GM21390 (cell line): ENCODE measurements around the gene MECR.
"Not testable (repeated sequence)": the region's sequence is repeated elsewhere in the genome, so short reads cannot be mapped to it uniquely, and the experiment has no call there.

Experiments
- ATAC-seq: cut with Tn5 transposase; IDR thresholded peaks from one replicate; pipeline ENCODE4 v1.9.1; 2021; ENCODE audit not compliant: unreplicated experiment

MECR gene

GRCh38 chr1:29176576-29176975, 54.2 kb downstream of the MECR start:
- no peak for ATAC-seq

GRCh38 chr1:29172415-29172939, 58.3 kb downstream of the MECR start:
- ATAC-seq, result no peak

GRCh38 chr1:29171521-29171920, 59.2 kb downstream of the MECR start:
- no peak for ATAC-seq

GRCh38 chr1:29171089-29171488, 59.6 kb downstream of the MECR start:
- ATAC-seq, result no peak

GRCh38 chr1:29169976-29170375, 60.8 kb downstream of the MECR start:
- no peak for ATAC-seq

GRCh38 chr1:29167904-29168303, 62.8 kb downstream of the MECR start:
- no peak for ATAC-seq

GRCh38 chr1:29166291-29166878, 64.3 kb downstream of the MECR start:
- no peak for ATAC-seq

GRCh38 chr1:29164588-29164987, 66.1 kb downstream of the MECR start:
- no peak for ATAC-seq

GRCh38 chr1:29162476-29163138, 68.1 kb downstream of the MECR start:
- ATAC-seq, result no peak

GRCh38 chr1:29162025-29162424, 68.7 kb downstream of the MECR start:
- no peak for ATAC-seq

- ATAC-seq, result no peak
Observed at GRCh38 chr1:29159773-29160172, 71.0 kb downstream of the MECR start.

- no peak for ATAC-seq
Observed at GRCh38 chr1:29157269-29157601, 73.5 kb downstream of the MECR start.

GRCh38 chr1:29156543-29157268, 74.0 kb downstream of the MECR start:
- ATAC-seq, result no peak

- no peak for ATAC-seq
Observed at GRCh38 chr1:29152046-29152805, 78.5 kb downstream of the MECR start.

GRCh38 chr1:29150346-29150745, 80.4 kb downstream of the MECR start:
- not testable (repeated sequence) for ATAC-seq

GRCh38 chr1:29148656-29149491, 81.9 kb downstream of the MECR start:
- no peak for ATAC-seq

- no peak for ATAC-seq
Observed at GRCh38 chr1:29145739-29146437, 84.8 kb downstream of the MECR start.

GRCh38 chr1:29144178-29144577, 86.6 kb downstream of the MECR start:
- no peak for ATAC-seq

- no peak for ATAC-seq
Observed at GRCh38 chr1:29142714-29143113, 88.0 kb downstream of the MECR start.
